Stimulated activated CD4-positive, alpha-beta T cell treated with anti-CD3 and anti-CD28 coated beads, Interleukin-15, amount 100 ng/mL, for 1 hour (primary cell): ENCODE results near the gene UBE2E2.
"Not testable (repeated sequence)": the region's sequence is repeated elsewhere in the genome, so short reads cannot be mapped to it uniquely, and the experiment has no call there.

Experiments used
- DNase-seq, 2 donors: peaks; one replicate each; pipeline ENCODE4 v3.0.0-alpha.2; 2020; ENCODE audit warnings: low read depth in 1 of 2, low spot score in 1 of 2

UBE2E2 gene

GRCh38 chr3:23611737-23612295, 408.7 kb downstream of the UBE2E2 start:
- DNase-seq, result no peak

DNA sequence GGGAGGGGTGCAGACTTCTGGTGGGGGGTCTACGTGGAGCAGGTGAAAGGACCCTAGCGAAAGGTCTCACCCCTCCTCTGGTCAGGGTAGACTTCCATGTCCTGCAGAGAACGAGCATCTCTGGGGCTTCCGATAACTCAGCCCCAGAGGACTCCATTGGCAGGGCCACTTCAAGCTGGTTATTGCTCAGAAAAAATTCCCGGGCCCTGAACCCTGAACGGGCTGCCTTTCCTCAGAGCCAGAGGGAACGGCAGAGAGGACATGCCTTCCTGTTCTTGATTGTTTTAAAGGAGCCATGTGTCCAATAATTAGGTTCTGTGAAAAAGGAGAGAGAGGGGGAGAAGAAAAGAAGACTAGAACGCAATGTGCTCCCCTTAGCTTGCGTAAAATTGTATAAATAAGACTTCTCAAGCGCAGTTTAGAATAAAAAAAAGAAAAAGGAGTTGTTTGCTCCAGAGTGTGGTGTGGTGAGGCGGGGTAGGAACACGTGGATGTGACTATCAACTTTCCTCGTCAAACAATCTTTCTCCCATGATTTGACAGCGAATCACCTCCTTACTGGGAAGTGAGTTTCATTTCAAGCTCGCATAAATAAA, 409.3 kb downstream of the UBE2E2 start:
- no peak for DNase-seq

GRCh38 chr3:23615068-23615467, 411.9 kb downstream of the UBE2E2 start:
- DNase-seq, result no peak

- DNase-seq, result not testable (repeated sequence)
These were observed 415.3 kb downstream of the UBE2E2 start for GRCh38 chr3:23618475-23618874.

GRCh38 chr3:23619705-23620637, 416.8 kb downstream of the UBE2E2 start:
- no peak for DNase-seq

- DNase-seq, result no peak
These were observed 417.5 kb downstream of the UBE2E2 start for GRCh38 chr3:23620638-23621015.

DNA sequence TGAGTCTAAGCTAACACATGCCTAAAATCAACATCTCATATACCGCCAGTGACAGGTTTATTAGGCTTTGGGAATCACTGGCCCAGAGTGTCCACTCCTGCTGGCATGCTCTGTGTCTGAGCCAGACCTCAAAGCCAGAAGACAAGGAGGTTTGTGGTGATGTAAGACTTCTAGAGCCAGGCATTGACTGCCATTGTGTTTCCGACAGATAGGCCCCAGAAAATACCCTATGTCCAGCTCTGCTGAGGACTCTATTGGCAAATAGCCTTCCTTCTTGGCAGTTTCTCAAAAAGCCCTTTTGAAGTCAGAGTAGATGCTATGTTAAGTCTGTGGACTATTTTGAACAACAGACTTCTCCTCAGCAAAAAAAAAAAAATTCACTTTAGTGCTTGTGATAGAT, 420.7 kb downstream of the UBE2E2 start:
- DNase-seq, result no peak

GRCh38 chr3:23624305-23624704, 421.2 kb downstream of the UBE2E2 start:
- DNase-seq, result no peak

DNA sequence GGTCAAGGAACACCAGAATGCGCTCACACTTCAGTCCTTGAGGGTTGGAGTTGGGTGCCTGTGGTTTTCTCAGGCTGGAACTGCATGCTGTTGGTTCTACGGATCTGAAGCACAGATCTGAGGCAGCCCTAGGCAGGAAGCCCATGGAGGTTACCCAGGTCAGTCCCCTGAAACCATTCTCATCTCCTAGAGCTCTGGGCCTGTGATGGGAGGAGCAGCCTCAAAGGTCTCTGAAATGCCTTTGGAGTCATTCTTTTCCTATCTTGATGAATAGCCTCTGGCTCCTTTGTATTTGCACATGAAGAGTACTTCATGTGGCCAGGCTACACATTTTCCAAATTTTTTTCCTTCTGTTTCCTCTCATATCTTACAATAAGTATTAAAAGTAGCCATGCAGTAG, 423.3 kb downstream of the UBE2E2 start:
- DNase-seq, result no peak

GRCh38 chr3:23629181-23629894, 426.2 kb downstream of the UBE2E2 start:
- no peak for DNase-seq

DNA sequence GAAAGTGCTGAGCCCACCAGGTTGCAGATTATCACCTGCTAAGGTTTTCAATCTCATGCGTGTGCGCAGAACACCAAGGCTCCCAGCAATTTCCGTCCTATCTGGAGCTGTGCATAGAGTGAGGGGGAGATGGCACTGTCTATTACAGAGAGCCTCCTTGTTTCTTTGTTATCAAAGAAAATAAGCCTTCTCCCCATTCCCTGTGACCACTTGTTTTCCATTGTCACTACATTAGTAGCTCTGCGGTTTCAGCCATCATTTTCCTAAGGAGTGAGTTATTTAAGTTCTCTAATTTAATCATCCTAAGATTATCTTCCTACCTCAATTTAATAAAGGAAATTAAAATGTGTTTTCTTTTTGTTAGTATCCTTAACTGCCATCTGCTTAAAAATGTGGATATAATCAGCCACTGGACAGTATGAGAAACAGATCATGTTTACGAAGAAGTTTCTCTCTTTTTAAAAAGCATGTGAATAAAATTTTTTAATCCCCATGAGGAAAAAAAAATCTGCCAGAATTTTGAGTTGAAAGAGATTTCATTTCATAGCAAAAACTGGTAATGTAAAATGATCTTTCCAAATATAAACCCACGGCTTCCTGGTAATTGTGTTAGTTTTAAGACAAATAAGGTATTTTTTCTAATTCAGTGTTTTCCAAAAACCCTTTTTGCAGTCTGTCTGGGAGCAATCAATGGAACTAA, 430.3 kb downstream of the UBE2E2 start:
- no peak for DNase-seq

DNA sequence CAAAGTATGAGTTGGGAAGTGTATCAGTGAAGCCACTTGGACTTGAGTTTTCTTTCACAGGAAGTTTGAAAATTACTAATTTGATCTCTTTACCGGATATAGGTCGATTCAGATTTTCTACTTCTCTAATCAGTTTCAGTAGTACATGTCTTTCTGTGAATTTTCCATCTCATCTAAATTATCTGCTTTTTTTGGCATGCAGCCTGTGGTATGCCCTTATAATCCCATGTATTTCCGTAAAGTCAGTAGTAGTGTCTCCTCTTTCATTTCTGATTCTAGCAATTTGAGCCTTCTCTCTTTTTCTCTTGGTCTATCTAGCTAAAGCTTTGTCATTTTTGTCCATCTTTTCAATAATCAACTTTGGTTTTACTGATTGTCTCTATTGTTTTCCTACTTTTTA, 434.2 kb downstream of the UBE2E2 start:
- no peak for DNase-seq

DNA sequence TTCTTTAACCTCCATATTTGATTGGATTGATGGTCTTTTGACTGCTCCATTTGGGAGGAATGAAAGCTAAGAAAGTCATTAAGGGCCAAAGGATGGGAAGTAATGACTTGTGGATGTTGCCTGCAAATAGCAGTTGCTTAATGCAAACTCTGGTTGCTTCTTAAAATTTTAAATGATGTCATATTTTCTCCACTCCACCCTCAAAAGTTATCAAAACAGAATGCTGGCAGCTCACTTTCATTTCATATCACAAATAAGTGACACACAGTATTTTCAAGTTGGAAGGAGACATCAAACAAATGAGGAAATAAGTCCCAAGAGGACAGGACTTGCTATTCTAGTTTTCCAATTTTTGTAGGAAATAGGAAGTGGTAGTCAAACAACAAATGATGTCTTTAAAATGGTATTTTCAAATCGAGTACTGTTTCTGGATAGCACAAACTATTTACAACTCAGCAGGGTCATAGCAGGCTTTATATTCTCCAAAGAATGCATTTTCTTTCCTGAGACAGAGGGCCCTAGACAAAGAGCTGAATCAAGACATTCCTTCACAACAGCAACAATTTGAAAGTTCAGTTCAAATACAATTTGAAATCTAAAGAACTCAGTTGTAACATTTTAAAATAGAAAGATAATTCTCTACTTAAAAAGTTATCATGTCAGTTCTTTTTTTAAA, 437.5 kb downstream of the UBE2E2 start:
- no peak for DNase-seq
